Fibroblast of mammary gland (primary cell): ENCODE measurements around the gene FN1.

Experiments
- DNase-seq: peaks from one replicate; pipeline ENCODE4 v3.0.0-alpha.2; 2010; ENCODE audit warnings: low read depth
- H3K4me3 ChIP-seq: 2 replicates; pipeline ENCODE4 v1.5.1; 2011; ENCODE audit warnings: low read depth, mild to moderate bottlenecking, low read length, moderate library complexity; ENCODE audit not compliant: control insufficient read depth
- TF ChIP-seq, protein P1 (sequence below): conservative IDR thresholded peaks from 2 replicates; pipeline ENCODE4 v1.5.1; 2011; ENCODE audit warnings: low read depth, low read length, inconsistent platforms; ENCODE audit not compliant: control insufficient read depth, insufficient read depth

Gene FN1

DNA sequence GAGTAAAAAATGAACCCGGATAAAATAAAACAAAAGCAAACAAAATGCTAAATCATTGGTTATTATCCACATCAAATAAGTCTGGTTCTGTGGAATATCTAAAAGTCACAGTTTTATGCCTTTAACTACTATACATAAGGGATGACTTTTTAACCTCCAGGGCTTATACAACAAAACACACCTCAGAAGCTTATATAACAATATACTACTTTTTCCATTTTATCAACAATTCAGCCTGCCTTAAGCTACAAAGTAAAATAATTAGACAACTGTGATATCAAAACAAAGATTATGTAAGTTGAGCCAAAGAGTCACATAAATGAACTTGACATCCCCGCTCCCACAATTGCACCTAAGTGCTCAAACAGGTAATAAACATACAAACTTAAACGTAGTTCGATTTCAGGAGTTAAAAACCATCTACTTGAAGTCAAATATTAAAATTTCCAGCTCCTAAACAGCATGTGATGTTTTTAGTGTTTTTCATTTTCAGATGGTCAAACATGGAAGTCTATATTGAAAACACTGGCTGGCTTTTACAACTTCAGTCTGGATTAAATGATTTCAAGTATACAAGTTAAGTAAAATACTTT, 69.3 kb downstream of the FN1 start:
- peak; percentile 50 for DNase-seq
- H3K4me3 ChIP-seq, result no peak overlapping the region
- TF ChIP-seq, protein P1, sequence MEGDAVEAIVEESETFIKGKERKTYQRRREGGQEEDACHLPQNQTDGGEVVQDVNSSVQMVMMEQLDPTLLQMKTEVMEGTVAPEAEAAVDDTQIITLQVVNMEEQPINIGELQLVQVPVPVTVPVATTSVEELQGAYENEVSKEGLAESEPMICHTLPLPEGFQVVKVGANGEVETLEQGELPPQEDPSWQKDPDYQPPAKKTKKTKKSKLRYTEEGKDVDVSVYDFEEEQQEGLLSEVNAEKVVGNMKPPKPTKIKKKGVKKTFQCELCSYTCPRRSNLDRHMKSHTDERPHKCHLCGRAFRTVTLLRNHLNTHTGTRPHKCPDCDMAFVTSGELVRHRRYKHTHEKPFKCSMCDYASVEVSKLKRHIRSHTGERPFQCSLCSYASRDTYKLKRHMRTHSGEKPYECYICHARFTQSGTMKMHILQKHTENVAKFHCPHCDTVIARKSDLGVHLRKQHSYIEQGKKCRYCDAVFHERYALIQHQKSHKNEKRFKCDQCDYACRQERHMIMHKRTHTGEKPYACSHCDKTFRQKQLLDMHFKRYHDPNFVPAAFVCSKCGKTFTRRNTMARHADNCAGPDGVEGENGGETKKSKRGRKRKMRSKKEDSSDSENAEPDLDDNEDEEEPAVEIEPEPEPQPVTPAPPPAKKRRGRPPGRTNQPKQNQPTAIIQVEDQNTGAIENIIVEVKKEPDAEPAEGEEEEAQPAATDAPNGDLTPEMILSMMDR, result no peak

DNA sequence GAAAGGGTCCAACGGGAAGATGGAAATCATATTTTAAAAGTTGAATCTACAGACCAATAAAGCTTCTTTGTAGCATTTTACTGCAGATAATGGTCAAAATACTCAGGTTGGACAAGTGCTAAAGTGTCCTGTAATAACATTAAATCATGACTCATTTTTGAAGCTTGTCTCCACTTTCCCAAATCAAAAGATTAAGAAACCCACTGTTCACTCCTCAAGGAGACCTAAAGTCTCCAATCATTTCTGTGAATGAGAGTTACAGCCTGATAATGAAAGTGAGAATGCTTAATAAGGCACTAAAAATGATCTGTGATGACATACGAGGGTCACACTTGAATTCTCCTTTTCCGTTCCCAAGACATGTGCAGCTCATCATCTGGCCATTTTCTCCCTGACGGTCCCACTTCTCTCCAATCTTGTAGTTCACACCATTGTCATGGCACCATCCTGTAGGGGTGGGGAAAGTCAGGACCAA, 70.6 kb downstream of the FN1 start:
- TF ChIP-seq, protein P1, result no peak
- H3K4me3 ChIP-seq, result no peak overlapping the region
- DNase-seq, result peak; percentile 55

DNA sequence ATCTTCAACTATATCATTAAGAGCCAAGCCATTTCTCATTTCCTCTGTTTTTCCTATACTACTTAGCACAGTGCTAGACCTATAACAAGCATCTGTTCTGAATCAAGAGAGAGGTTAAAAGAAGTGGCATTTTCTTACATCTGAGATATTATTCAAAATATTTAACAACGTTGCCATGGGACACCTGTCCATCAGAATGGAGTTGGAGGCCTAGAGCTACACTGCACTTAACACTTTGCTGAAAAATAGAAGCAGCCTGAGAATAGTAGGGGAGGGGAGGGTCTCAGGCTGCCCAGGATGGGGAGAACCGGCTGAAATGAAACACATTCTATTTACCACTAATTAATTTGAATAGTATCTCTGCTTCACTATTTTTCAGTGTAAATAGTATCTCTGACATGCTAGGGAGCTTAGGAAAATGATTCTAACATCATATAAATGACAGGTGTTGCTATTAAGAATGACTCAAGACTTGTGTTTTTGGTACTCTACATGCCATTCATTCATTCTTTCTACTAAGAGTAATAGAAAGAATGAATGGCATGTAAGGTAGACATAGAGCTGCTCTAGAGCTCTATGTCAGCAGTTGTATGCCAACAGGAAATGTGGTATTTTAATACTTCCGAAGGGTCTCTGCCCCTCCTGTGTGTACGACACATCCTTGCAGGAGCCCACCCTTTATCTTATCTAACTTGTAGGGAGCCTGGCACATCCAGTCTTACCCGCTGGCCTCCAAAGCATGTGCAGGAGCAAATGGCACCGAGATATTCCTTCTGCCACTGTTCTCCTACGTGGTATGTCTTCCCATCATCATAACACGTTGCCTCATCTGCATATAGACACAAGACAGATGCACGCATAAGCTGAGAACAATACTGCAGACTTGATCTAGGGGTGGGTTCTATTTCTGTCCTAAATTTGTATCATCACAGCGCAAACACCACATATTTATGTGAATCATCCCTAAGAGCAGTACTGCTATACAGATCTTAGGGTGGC, 71.4 kb downstream of the FN1 start:
- no peak overlapping the region for H3K4me3 ChIP-seq
- DNase-seq, result peak; percentile 57
- TF ChIP-seq, protein P1, result no peak

GRCh38 chr2:215363461-215364156, 72.3 kb downstream of the FN1 start:
- no peak overlapping the region for H3K4me3 ChIP-seq
- TF ChIP-seq, protein P1, result no peak
- DNase-seq, result peak; percentile 70

DNA sequence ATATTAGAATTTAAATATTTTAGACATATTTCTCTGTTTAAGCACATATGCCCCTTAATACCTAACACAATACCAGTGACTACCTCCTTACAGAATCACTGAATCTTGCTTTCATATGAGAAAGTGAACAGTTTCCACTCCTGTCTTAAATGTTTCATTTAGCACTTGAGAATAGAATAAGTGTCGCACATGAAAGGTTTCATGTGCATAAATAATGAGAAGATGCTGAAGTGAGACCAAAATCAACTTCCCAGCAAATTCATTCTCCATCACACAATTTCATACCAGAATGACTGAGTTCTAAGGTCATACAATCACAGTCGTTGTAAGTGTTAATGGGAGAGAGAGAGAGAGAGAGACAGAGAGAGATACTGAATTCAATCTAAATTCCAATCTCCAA, 72.8 kb downstream of the FN1 start:
- TF ChIP-seq, protein P1, result no peak
- peak; percentile 60 for DNase-seq
- H3K4me3 ChIP-seq, result no peak overlapping the region

- H3K4me3 ChIP-seq, result no peak overlapping the region
- peak; percentile 58 for DNase-seq
Measured at GRCh38 chr2:215362562-215362904, 73.3 kb downstream of the FN1 start.

More at GRCh38 chr2:215362562-215362904, 73.3 kb downstream of the FN1 start:
- TF ChIP-seq, protein P1, result no peak
